NCI-H526 (cell line): ENCODE results near the gene IGF2BP3.

Experiments used
- DNase-seq, 2 experiments: peaks; one replicate each; lab custom pipeline; 2025; lab: John Stamatoyannopoulos, UW

IGF2BP3 gene

GRCh38 chr7:23261843-23262452 lies 208.3 kb downstream of the IGF2BP3 start:
- peak; percentile 7 to 68 for DNase-seq

GRCh38 chr7:23260371-23260770 lies 209.9 kb downstream of the IGF2BP3 start:
- DNase-seq, result no peak
